HUES6 (cell line): ENCODE measurements around the gene BRSK2.

Experiments
- H3K27ac ChIP-seq: 2 replicates; pipeline ENCODE4 v1.7.0; 2013; ENCODE audit warnings: low read depth, mild to moderate bottlenecking, low read length, inconsistent platforms
- H3K27me3 ChIP-seq: 2 replicates; pipeline ENCODE4 v1.6.1; 2013; ENCODE audit warnings: low read length; ENCODE audit not compliant: control insufficient read depth, insufficient read depth
- H3K36me3 ChIP-seq: 2 replicates; pipeline ENCODE4 v1.6.1; 2013; ENCODE audit warnings: low read length; ENCODE audit not compliant: control insufficient read depth, insufficient read depth
- H3K4me1 ChIP-seq: 2 replicates; pipeline ENCODE4 v1.6.1; 2013; ENCODE audit warnings: low read length; ENCODE audit not compliant: control insufficient read depth, insufficient read depth
- H3K4me3 ChIP-seq: 2 replicates; pipeline ENCODE4 v1.5.1; 2013; ENCODE audit warnings: low read depth, low read length
- H3K9ac ChIP-seq: one replicate; pipeline ENCODE4 v1.6.1; 2013; ENCODE audit warnings: mild to moderate bottlenecking, low read length
- H3K9me3 ChIP-seq: 2 replicates; pipeline ENCODE4 v1.6.1; 2013; ENCODE audit warnings: low read depth, low read length; ENCODE audit not compliant: control insufficient read depth, insufficient read depth

Gene BRSK2

DNA sequence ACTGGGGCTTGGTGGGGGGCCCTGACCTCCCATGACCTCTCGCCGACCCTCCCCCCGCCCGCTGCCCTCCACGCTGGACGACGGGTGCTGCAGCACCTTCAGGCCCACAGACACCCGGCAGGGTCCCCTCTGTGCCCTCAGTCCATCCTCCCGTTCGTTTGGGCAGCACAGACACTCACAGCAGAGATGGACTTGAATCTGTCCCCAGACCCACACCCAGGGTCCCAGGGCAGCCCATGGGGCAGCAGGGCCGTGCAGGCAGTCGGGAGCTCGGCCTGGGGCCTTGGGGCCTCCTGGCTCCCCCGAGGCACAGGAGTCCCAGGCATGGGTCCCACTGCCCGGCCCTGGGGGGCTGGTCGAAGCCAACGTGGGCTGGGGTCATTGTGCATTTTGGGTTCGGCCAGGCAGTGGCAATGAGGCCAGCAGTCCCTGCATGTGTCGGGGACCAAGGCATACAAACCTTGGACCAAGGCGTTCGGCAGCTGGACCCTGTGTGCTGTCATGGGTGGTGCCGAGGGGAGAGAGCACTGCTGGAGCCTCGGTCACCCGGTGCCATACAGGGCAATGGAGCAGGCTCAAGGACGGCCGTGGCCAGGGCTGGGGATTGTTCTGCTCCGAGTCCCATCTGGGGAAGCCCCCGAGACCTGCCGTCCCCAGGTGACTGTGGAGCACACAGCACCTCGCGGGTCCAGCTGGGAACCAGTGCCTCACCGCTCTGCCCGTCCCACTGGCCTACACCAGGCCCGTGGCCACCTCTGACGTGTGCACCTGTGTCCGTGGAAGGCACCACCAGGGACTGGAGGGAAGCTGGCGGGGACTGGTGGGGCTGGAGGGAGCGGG lies 19.3 kb upstream of the BRSK2 start:
- Histone ChIP-seq H3K27me3 (no peaks in the 10 kb centered on the region; the same call in 1 of the 2 replicates), H3K9ac (no peak overlapping the region)

DNA sequence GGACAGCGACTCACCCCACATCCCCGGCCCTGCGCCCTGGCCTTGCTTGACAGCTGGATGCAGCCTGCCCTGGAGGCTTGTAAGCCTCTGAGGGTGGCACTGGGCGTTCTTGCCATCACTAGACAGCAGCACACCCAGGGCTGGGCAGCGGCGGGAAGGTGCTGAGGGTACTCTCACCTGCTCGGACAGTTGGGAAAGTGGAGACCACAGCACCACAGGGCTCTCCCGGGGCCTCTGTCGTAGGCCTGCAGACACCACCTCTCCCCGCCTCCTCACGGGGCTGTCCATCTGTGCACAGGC lies 18.8 kb upstream of the BRSK2 start:
- H3K36me3 ChIP-seq, result no peaks in the 10 kb centered on the region
- no peak overlapping the region for H3K4me3 ChIP-seq
- no peaks in the 10 kb centered on the region; the same call in 1 of the 2 replicates for H3K27me3 ChIP-seq
- H3K9me3 ChIP-seq, result peaks cover 29% of the 10 kb centered on the region
- no peak overlapping the region for H3K27ac ChIP-seq
- no peak overlapping the region for H3K9ac ChIP-seq
- H3K4me1 ChIP-seq, result no peaks in the 10 kb centered on the region

More for the DNA sequence above, 19.3 kb upstream of the BRSK2 start:
- no peaks in the 10 kb centered on the region for H3K4me1 ChIP-seq
- no peak overlapping the region for H3K27ac ChIP-seq
- no peak overlapping the region for H3K4me3 ChIP-seq
- no peaks in the 10 kb centered on the region for H3K36me3 ChIP-seq
- peaks cover 34% of the 10 kb centered on the region for H3K9me3 ChIP-seq

DNA sequence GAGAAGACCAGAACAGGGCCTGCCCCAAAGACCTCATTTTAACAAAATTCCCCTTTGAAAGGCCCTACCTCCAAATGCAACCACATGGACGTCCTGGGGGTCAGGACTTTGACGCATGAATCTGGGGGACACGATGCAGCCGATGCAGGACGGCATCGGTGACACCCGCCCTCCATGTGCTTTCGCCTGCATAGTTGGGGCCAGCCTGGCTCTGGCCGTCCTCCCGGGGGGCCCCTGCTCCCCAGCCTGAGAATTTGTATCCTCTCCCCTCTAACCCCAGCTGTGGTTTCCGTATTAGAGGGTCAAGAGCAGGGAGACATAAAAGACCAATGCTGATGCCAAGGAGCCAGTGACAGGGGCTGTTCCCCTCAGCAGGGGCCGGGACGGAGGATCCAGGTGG lies 18.4 kb upstream of the BRSK2 start:
- Histone ChIP-seq H3K4me1 (no peaks in the 10 kb centered on the region), H3K36me3 (no peaks in the 10 kb centered on the region), H3K4me3 (no peak overlapping the region), H3K27me3 (no peaks in the 10 kb centered on the region; the same call in 1 of the 2 replicates), H3K27ac (no peak overlapping the region), H3K9me3 (peaks cover 26% of the 10 kb centered on the region), H3K9ac (no peak overlapping the region)

DNA sequence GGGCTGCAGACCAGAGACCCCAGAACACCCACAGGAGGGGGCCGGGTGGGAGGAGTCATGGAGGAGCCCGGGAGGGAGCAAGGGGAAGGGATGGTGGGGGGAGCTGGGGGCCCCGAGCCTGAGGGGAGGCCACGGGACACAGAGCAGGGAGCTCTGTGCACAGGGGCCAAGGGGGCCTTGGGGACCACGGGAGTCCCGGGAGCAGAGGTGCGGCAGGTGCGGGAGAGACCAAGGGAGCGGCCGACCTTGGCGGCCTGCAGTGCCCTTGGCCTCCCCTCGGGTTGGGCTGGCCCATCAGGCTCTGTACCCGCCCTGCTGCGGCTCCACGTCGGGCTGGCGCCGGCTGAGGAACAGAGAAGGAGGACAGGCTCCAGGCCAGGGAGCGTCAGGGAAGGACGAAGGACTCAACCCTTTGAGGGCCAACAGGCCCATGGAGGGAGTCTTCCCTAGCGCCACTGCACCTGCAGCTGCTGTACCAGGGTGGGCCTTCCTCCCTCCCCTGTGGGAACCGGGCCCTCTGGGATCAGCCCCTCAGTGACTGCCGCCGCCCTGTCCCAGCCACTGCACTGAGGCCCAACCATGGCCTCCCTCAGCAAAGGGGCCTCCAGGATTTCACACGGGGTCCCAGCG lies 17.8 kb upstream of the BRSK2 start:
- no peak overlapping the region for H3K9ac ChIP-seq
- no peaks in the 10 kb centered on the region; the same call in 1 of the 2 replicates for H3K27me3 ChIP-seq

GRCh38 chr11:1372660-1373059 lies 17.1 kb upstream of the BRSK2 start:
- no peaks in the 10 kb centered on the region for H3K36me3 ChIP-seq
- peaks cover 16% of the 10 kb centered on the region for H3K9me3 ChIP-seq
- no peaks in the 10 kb centered on the region for H3K4me1 ChIP-seq
- H3K9ac ChIP-seq, result no peak overlapping the region
- no peak overlapping the region for H3K27ac ChIP-seq
- H3K4me3 ChIP-seq, result no peak overlapping the region
- no peaks in the 10 kb centered on the region; the same call in 1 of the 2 replicates for H3K27me3 ChIP-seq

More for the DNA sequence above, 17.8 kb upstream of the BRSK2 start:
- Histone ChIP-seq H3K4me3 (no peak overlapping the region), H3K27ac (no peak overlapping the region), H3K4me1 (no peaks in the 10 kb centered on the region), H3K36me3 (no peaks in the 10 kb centered on the region), H3K9me3 (peaks cover 21% of the 10 kb centered on the region)

DNA sequence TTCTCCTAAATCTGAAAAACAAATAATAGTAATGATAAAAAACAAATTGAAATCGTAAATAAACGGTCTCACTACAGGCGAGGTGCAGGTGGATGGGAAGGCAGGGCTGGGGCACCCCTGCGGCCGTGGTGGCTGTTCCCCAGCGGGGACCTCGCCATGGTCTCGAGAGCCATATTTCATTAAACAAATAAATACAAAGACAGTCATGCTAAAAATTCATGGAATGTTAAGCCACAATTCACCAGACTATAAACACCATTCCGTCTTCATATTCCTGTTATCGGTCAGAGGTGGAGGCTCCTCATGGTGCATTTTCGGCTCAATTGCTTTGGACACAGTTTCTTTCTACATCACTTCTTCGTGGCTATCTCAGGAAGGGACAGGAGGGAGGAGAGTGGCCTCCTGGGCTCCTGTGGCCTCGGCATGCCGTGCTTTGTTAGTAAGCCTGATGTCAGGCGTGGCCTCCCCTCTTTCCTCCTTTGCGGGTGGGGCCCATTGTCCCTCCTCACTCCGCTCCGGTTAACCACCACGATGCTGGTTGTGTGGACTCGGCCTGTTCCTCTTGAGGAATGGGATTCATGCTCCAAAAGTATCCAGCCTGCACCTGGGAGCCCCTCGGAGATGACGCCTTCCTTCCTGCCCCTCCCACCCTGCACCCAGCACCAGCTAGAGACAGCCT lies 16.1 kb upstream of the BRSK2 start:
- no peaks in the 10 kb centered on the region for H3K4me1 ChIP-seq
- H3K9ac ChIP-seq, result no peak overlapping the region
- H3K27me3 ChIP-seq, result no peaks in the 10 kb centered on the region; the same call in 1 of the 2 replicates
- H3K27ac ChIP-seq, result no peak overlapping the region
- no peak overlapping the region for H3K4me3 ChIP-seq
- peaks cover 6% of the 10 kb centered on the region; the same call in 1 of the 2 replicates for H3K9me3 ChIP-seq
- no peaks in the 10 kb centered on the region for H3K36me3 ChIP-seq

GRCh38 chr11:1375161-1375954 lies 14.4 kb upstream of the BRSK2 start:
- H3K9ac ChIP-seq, result no peak overlapping the region
- H3K4me3 ChIP-seq, result no peak overlapping the region
- no peaks in the 10 kb centered on the region for H3K9me3 ChIP-seq
- H3K27ac ChIP-seq, result no peak overlapping the region
- peaks cover 2% of the 10 kb centered on the region; the same call in 1 of the 2 replicates for H3K27me3 ChIP-seq
- no peaks in the 10 kb centered on the region for H3K36me3 ChIP-seq
- no peaks in the 10 kb centered on the region for H3K4me1 ChIP-seq

- no peaks in the 10 kb centered on the region for H3K9me3 ChIP-seq
- no peak overlapping the region for H3K27ac ChIP-seq
- no peak overlapping the region for H3K4me3 ChIP-seq
- no peaks in the 10 kb centered on the region for H3K4me1 ChIP-seq
- H3K9ac ChIP-seq, result no peak overlapping the region
- peaks cover 4% of the 10 kb centered on the region; the same call in 1 of the 2 replicates for H3K27me3 ChIP-seq
- no peaks in the 10 kb centered on the region for H3K36me3 ChIP-seq
Measured at GRCh38 chr11:1375955-1376258, 13.8 kb upstream of the BRSK2 start.

DNA sequence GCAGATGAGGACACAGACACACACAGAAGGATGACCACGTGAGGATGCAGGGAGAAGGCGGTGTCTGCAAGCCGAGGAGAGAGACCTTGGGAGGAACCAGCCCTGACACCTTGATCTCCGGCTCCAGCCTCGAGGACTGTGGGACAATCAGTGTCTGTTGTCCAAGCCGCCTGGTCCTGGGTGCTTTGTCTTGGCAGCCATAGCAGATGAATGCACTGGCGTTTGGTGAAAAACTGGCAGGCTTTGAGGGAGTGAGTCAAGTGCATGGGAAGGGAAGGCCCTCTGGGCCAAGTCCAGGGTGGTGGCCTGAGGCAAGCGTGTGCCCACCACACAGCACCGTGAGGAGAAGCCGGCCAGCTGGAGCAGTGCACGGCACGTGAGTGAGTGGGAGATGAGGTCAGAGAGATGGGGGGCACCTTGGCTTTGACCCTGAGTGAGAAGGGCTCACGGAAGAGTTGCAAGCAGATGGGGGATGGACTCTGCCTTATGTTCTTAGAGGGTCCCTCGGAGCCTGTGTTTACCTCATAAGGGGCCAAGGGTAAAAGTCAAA lies 12.4 kb upstream of the BRSK2 start:
- Histone ChIP-seq H3K27me3 (peaks cover 9% of the 10 kb centered on the region), H3K36me3 (no peaks in the 10 kb centered on the region), H3K9me3 (no peaks in the 10 kb centered on the region), H3K4me3 (no peak overlapping the region), H3K27ac (no peak overlapping the region), H3K4me1 (no peaks in the 10 kb centered on the region), H3K9ac (no peak overlapping the region)

GRCh38 chr11:1381793-1382425 lies 7.8 kb upstream of the BRSK2 start:
- no peak overlapping the region for H3K9ac ChIP-seq

More at GRCh38 chr11:1381793-1382425, 7.8 kb upstream of the BRSK2 start:
- 0 out of 2 replicates have a peak, but pooled peaks cover 4% of the 10 kb centered on the region for H3K4me1 ChIP-seq
- no peaks in the 10 kb centered on the region for H3K36me3 ChIP-seq
- peaks cover 12% of the 10 kb centered on the region for H3K27me3 ChIP-seq
- no peak overlapping the region for H3K27ac ChIP-seq
- H3K9me3 ChIP-seq, result no peaks in the 10 kb centered on the region
- no peak overlapping the region for H3K4me3 ChIP-seq
